IPS-20b (cell line): ENCODE measurements around the gene ARAF.

Experiments
- H3K27ac ChIP-seq: one replicate; pipeline ENCODE4 v1.5.1; 2013; ENCODE audit warnings: low read length
- H3K27me3 ChIP-seq: 2 replicates; pipeline ENCODE4 v1.6.1; 2013; ENCODE audit warnings: mild to moderate bottlenecking, low read length, inconsistent platforms; ENCODE audit not compliant: insufficient read depth
- H3K36me3 ChIP-seq: 2 replicates; pipeline ENCODE4 v1.6.1; 2013; ENCODE audit warnings: low read depth, mild to moderate bottlenecking, inconsistent platforms, low read length, moderate library complexity; ENCODE audit not compliant: insufficient read depth
- H3K4me1 ChIP-seq: 2 replicates; pipeline ENCODE4 v1.6.1; 2013; ENCODE audit warnings: mild to moderate bottlenecking, control low read depth, inconsistent platforms, low read length, moderate library complexity; ENCODE audit not compliant: insufficient read depth
- H3K4me3 ChIP-seq: 2 replicates; pipeline ENCODE4 v1.5.1; 2013; ENCODE audit warnings: mild to moderate bottlenecking, low read length, inconsistent platforms
- H3K9ac ChIP-seq: 2 replicates; pipeline ENCODE4 v1.6.1; 2013; ENCODE audit warnings: low read depth, mild to moderate bottlenecking, inconsistent platforms, low read length, moderate library complexity
- H3K9me3 ChIP-seq: 2 replicates; pipeline ENCODE4 v1.6.1; 2013; ENCODE audit warnings: mild to moderate bottlenecking, low read depth, low read length, inconsistent platforms; ENCODE audit not compliant: insufficient read depth

The ARAF gene

GRCh38 chrX:47568656-47569295, 7.8 kb downstream of the ARAF start:
- H3K9me3 ChIP-seq = no peaks in the 10 kb centered on the region
- H3K4me1 ChIP-seq = peaks cover 4% of the 10 kb centered on the region; the same call in 1 of the 2 replicates
- no peak overlapping the region for H3K9ac ChIP-seq
- H3K27me3 ChIP-seq = no peaks in the 10 kb centered on the region
- H3K27ac ChIP-seq = no peak overlapping the region
- H3K36me3 ChIP-seq = peaks cover 63% of the 10 kb centered on the region
- H3K4me3 ChIP-seq = no peak overlapping the region

- peaks cover 4% of the 10 kb centered on the region; the same call in 1 of the 2 replicates for H3K4me1 ChIP-seq
- no peak overlapping the region for H3K4me3 ChIP-seq
- no peaks in the 10 kb centered on the region for H3K9me3 ChIP-seq
- H3K9ac ChIP-seq = no peak overlapping the region
- H3K27ac ChIP-seq = no peak overlapping the region
- H3K27me3 ChIP-seq = no peaks in the 10 kb centered on the region
- H3K36me3 ChIP-seq = peaks cover 46% of the 10 kb centered on the region
Measured at GRCh38 chrX:47570794-47571193, 9.8 kb downstream of the ARAF start.

- Histone ChIP-seq H3K27me3 (no peaks in the 10 kb centered on the region), H3K27ac (no peak overlapping the region), H3K4me3 (no peak overlapping the region), H3K4me1 (peaks cover 4% of the 10 kb centered on the region; the same call in 1 of the 2 replicates), H3K36me3 (peaks cover 46% of the 10 kb centered on the region), H3K9me3 (no peaks in the 10 kb centered on the region), H3K9ac (no peak overlapping the region)
Measured at GRCh38 chrX:47571215-47571614, 10.2 kb downstream of the ARAF start.

- Histone ChIP-seq H3K4me1 (peaks cover 4% of the 10 kb centered on the region; the same call in 1 of the 2 replicates), H3K36me3 (peaks cover 42% of the 10 kb centered on the region), H3K9ac (no peak overlapping the region), H3K9me3 (no peaks in the 10 kb centered on the region), H3K4me3 (no peak overlapping the region), H3K27ac (no peak overlapping the region), H3K27me3 (no peaks in the 10 kb centered on the region)
Measured at GRCh38 chrX:47571896-47572295, 10.9 kb downstream of the ARAF start.

- H3K4me3 ChIP-seq = peak overlapping the region; percentile 30; the same call in 1 of the 2 replicates
- H3K36me3 ChIP-seq = peaks cover 33% of the 10 kb centered on the region
- peak overlapping the region; percentile 81 for H3K27ac ChIP-seq
- H3K9me3 ChIP-seq = no peaks in the 10 kb centered on the region
- peak overlapping the region; percentile 58; the same call in 1 of the 2 replicates for H3K9ac ChIP-seq
- H3K27me3 ChIP-seq = no peaks in the 10 kb centered on the region
- peaks cover 4% of the 10 kb centered on the region; the same call in 1 of the 2 replicates for H3K4me1 ChIP-seq
Measured at GRCh38 chrX:47572773-47573340, 11.9 kb downstream of the ARAF start.

GRCh38 chrX:47573341-47574075, 12.5 kb downstream of the ARAF start:
- H3K27me3 ChIP-seq = no peaks in the 10 kb centered on the region
- H3K4me1 ChIP-seq = peaks cover 4% of the 10 kb centered on the region; the same call in 1 of the 2 replicates
- H3K27ac ChIP-seq = peak overlapping the region; percentile 81
- H3K4me3 ChIP-seq = peak overlapping the region; percentile 65
- H3K9me3 ChIP-seq = no peaks in the 10 kb centered on the region
- peak overlapping the region; percentile 76 for H3K9ac ChIP-seq
- H3K36me3 ChIP-seq = peaks cover 26% of the 10 kb centered on the region

GRCh38 chrX:47574076-47574546, 13.1 kb downstream of the ARAF start:
- H3K27ac ChIP-seq = no peak overlapping the region
- peak overlapping the region; percentile 65 for H3K4me3 ChIP-seq
- H3K9ac ChIP-seq = peak overlapping the region; percentile 76; the same call in 1 of the 2 replicates
- no peaks in the 10 kb centered on the region for H3K9me3 ChIP-seq
- no peaks in the 10 kb centered on the region for H3K27me3 ChIP-seq
- peaks cover 4% of the 10 kb centered on the region; the same call in 1 of the 2 replicates for H3K4me1 ChIP-seq
- H3K36me3 ChIP-seq = peaks cover 24% of the 10 kb centered on the region

- Histone ChIP-seq H3K27me3 (no peaks in the 10 kb centered on the region), H3K4me1 (peaks cover 4% of the 10 kb centered on the region; the same call in 1 of the 2 replicates), H3K9ac (peak overlapping the region; percentile 76; the same call in 1 of the 2 replicates), H3K4me3 (peak overlapping the region; percentile 51; the same call in 1 of the 2 replicates), H3K27ac (no peak overlapping the region), H3K9me3 (no peaks in the 10 kb centered on the region), H3K36me3 (peaks cover 18% of the 10 kb centered on the region)
Measured at GRCh38 chrX:47574547-47575301, 13.7 kb downstream of the ARAF start.

GRCh38 chrX:47576021-47576898, 15.3 kb downstream of the ARAF start:
- Histone ChIP-seq H3K27me3 (no peaks in the 10 kb centered on the region), H3K9ac (no peak overlapping the region), H3K36me3 (peaks cover 8% of the 10 kb centered on the region), H3K27ac (no peak overlapping the region), H3K9me3 (no peaks in the 10 kb centered on the region), H3K4me1 (peaks cover 4% of the 10 kb centered on the region; the same call in 1 of the 2 replicates), H3K4me3 (no peak overlapping the region)

GRCh38 chrX:47577424-47577823, 16.4 kb downstream of the ARAF start:
- Histone ChIP-seq H3K9me3 (no peaks in the 10 kb centered on the region), H3K4me3 (no peak overlapping the region), H3K9ac (no peak overlapping the region), H3K36me3 (no peaks in the 10 kb centered on the region), H3K27ac (no peak overlapping the region), H3K4me1 (peaks cover 4% of the 10 kb centered on the region; the same call in 1 of the 2 replicates), H3K27me3 (no peaks in the 10 kb centered on the region)
